PC-9 (cell line): ENCODE data around the gene FIG4. TPM values are rescaled to one million over a fixed set of nuclear protein-coding genes. Genes with fewer than 3 reads are reported as not detected.

Experiments
- BruUV-seq: library from RNA; stranded (reverse); fragments of 400-500 nt; replicated peaks from 2 replicates; lab custom pipeline; 2021; lab: Mats Ljungman, UMichigan
- CTCF ChIA-PET: fragments of 300-600 bp; sonication (Branson Sonifier 250); formaldehyde crosslinking; loops from one replicate; lab custom pipeline; 2022; ENCODE audit warnings: antibody characterized with exemption; lab: Charles Lee
- POLR2A ChIA-PET: fragments of 300-600 bp; sonication (Branson Sonifier 250); formaldehyde crosslinking; loops from one replicate; lab custom pipeline; 2022; ENCODE audit warnings: antibody characterized with exemption; ENCODE audit not compliant: unreplicated experiment; lab: Charles Lee
- DNase-seq, 2 experiments: peaks; one replicate each; pipeline versions ENCODE4 v3.0.0 to v3.0.0-alpha.2; 2015 to 2022; ENCODE audit warnings: mixed read lengths in 1 of 2
- H2AFZ ChIP-seq: fragments of 200-600 bp; sonication (generic); 2 replicates; pipeline ENCODE4 v1.8.1; 2017; ENCODE audit warnings: antibody characterized with exemption
- H3F3A ChIP-seq: fragments of 200-600 bp; sonication (generic); 2 replicates; pipeline ENCODE4 v1.8.1; 2017; ENCODE audit warnings: antibody characterized with exemption, mild to moderate bottlenecking, low read depth; ENCODE audit not compliant: insufficient read depth
- H3K27ac ChIP-seq: fragments of 200-600 bp; sonication (generic); 2 replicates; pipeline ENCODE4 v1.6.1; 2016; ENCODE audit warnings: mixed run types
- H3K27me3 ChIP-seq: fragments of 200-600 bp; sonication (generic); 2 replicates; pipeline ENCODE4 v1.6.1; 2016; ENCODE audit warnings: low read depth, mixed run types; ENCODE audit not compliant: insufficient read depth
- H3K36me3 ChIP-seq: fragments of 200-600 bp; sonication (generic); 2 replicates; pipeline ENCODE4 v1.6.1; 2016; ENCODE audit warnings: low read depth, mixed run types
- H3K4me1 ChIP-seq: fragments of 200-600 bp; sonication (generic); replicated peaks from 2 replicates; pipeline ENCODE4 v1.6.1; 2016; ENCODE audit warnings: mixed run types; ENCODE audit not compliant: insufficient read depth
- H3K4me2 ChIP-seq: fragments of 200-600 bp; sonication (generic); 2 replicates; pipeline ENCODE4 v1.6.1; 2017; ENCODE audit warnings: mixed run types
- H3K4me3 ChIP-seq: fragments of 200-600 bp; sonication (generic); 2 replicates; pipeline ENCODE4 v1.6.1; 2016; ENCODE audit warnings: mixed run types
- H3K79me2 ChIP-seq: fragments of 200-600 bp; sonication (generic); 2 replicates; pipeline ENCODE4 v1.6.1; 2017; ENCODE audit warnings: low read depth, mixed run types
- H3K9me2 ChIP-seq: fragments of 200-600 bp; sonication (generic); 2 replicates; pipeline ENCODE4 v1.8.1; 2017; ENCODE audit warnings: mild to moderate bottlenecking; ENCODE audit not compliant: insufficient read depth
- H3K9me3 ChIP-seq: fragments of 200-600 bp; sonication (generic); 2 replicates; pipeline ENCODE4 v1.8.1; 2016; ENCODE audit warnings: low read depth; ENCODE audit not compliant: insufficient read depth
- H4K20me1 ChIP-seq: fragments of 200-600 bp; sonication (generic); 2 replicates; pipeline ENCODE4 v1.8.1; 2017; ENCODE audit not compliant: insufficient read depth
- CTCF ChIP-seq: fragments of 200-600 bp; sonication (generic); conservative IDR thresholded peaks from 2 replicates; pipeline ENCODE4 v1.6.1; 2017; ENCODE audit warnings: mixed run types, antibody characterized with exemption, mild to moderate bottlenecking, moderate library complexity
- EZH2 ChIP-seq: fragments of 200-600 bp; sonication (generic); IDR thresholded peaks from 2 replicates; pipeline ENCODE4 v1.8.0; 2017; ENCODE audit warnings: antibody characterized with exemption, low read depth
- intact Hi-C: fragments of 100-400 bp; cut with micrococcal nuclease; formaldehyde crosslinking; loops from one replicate; pipeline ENCODE4 v1.10.0; 2022; ENCODE audit not compliant: unreplicated experiment
- total RNA-seq: library from RNA; stranded (reverse); gene quantifications from 2 replicates; pipeline ENCODE4 v1.2.3, GENCODE V29; 2021

Gene FIG4
- total RNA-seq, 1 experiment from 2014 or later, result 16.5 TPM

DNA sequence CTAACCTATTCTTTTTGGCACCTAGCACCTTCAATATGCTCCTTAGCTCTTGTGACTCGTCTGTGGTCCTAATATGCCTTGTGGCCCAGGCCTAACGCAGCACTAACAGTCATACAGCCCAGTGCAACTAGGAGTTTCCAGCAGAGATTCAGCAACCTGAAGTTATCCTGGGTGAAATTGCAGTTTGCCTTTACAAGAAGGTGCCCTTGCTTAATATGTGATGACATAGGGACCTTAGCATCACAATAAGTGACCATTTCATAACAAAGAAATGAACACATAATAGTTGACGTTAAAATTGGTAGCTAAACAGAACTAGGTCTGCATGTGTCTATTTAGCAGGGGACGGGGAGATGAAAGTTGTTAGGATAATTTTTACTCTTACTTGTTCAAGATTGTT is 10.1 kb downstream of the FIG4 start:
- Histone ChIP-seq H3K79me2 (0 out of 2 replicates have a peak, but pooled peaks cover 4% of the 10 kb centered on the region), H3K4me3 (no peak overlapping the region), H4K20me1 (no peaks in the 10 kb centered on the region), H3K4me1 (peaks cover 6% of the 10 kb centered on the region; the same call in 1 of the 2 replicates), H3K4me2 (no peak overlapping the region), H3F3A (no peaks in the 10 kb centered on the region), H2AFZ (no peak overlapping the region), H3K27ac (no peak overlapping the region), H3K9me3 (no peaks in the 10 kb centered on the region), H3K9me2 (no peaks in the 10 kb centered on the region), H3K27me3 (no peaks in the 10 kb centered on the region), H3K36me3 (no peaks in the 10 kb centered on the region)
- intact Hi-C loops, result no loop called here
- ChIA-PET CTCF (interaction anchor here (0.6 to 3.0 kb wide), 2 partner anchors 339 to 690 kb away, joined by 10 to 13 read pairs; no protein-coding TSS in a partner anchor), POLR2A (interaction anchor here (0.7 kb wide), 1 partner anchor 33 kb away, joined by 7 read pairs; no protein-coding TSS in a partner anchor)
- TF ChIP-seq EZH2 (no peak), CTCF (no peak)
- no TSS peak for BruUV-seq
- no peak for DNase-seq

DNA sequence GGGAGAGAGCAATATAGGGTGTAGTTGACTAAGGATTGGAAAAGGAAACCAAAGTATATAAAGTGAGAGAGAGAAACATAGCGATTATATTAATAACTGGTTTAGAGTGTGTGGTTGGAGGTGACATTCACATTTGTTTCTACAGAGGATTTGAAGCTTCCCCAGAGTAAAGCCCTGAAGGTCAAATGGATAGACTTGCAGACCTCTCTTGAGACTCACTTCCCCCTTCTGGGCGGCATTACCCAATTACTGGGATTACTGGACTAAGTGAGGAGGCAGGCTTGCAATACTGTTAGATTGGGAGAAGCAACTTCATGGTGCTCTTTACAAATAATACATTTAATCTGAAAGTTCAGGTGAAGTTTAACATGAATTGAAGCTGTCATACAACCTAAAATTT is 10.7 kb downstream of the FIG4 start:
- no TSS peak for BruUV-seq
- peaks cover 6% of the 10 kb centered on the region; the same call in 1 of the 2 replicates for H3K4me1 ChIP-seq
- H3K9me2 ChIP-seq, result no peaks in the 10 kb centered on the region
- H4K20me1 ChIP-seq, result no peaks in the 10 kb centered on the region
- H3F3A ChIP-seq, result no peaks in the 10 kb centered on the region
- no peak for DNase-seq
- H3K36me3 ChIP-seq, result no peaks in the 10 kb centered on the region
- ChIA-PET CTCF (interaction anchor here (3.0 kb wide), 1 partner anchor 338 kb away, joined by 13 read pairs; no protein-coding TSS in a partner anchor), POLR2A (no interaction called here)
- no peak overlapping the region for H2AFZ ChIP-seq
- no peaks in the 10 kb centered on the region for H3K9me3 ChIP-seq
- no peak overlapping the region for H3K27ac ChIP-seq
- no peak overlapping the region for H3K4me3 ChIP-seq
- H3K79me2 ChIP-seq, result 0 out of 2 replicates have a peak, but pooled peaks cover 4% of the 10 kb centered on the region
- no peak overlapping the region for H3K4me2 ChIP-seq
- no peaks in the 10 kb centered on the region for H3K27me3 ChIP-seq
- TF ChIP-seq EZH2, result no peak
- TF ChIP-seq CTCF, result no peak
- intact Hi-C loops, result no loop called here

DNA sequence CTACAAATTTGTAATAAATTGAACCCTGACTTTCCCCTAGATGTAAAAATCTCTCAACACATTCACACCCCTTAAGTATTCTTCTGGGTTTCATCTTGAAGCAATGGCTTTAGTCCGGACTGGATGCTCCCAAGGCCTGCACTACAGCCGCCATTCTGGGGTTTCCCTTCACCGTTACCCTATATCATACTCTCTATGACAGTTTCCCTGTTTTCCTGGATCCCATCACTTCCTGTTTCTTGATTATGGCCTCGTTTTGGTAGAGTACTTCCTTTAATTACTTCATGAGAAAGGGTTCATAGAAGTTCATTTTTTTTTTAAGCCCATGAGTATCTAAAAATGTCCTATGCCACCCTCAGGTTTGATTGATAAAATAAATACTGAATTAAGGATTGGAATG is 11.7 kb downstream of the FIG4 start:
- Histone ChIP-seq H3K36me3 (no peaks in the 10 kb centered on the region), H3K79me2 (0 out of 2 replicates have a peak, but pooled peaks cover 4% of the 10 kb centered on the region), H3K4me2 (no peak overlapping the region), H3K9me2 (no peaks in the 10 kb centered on the region), H3K27ac (no peak overlapping the region), H4K20me1 (no peaks in the 10 kb centered on the region), H3K9me3 (no peaks in the 10 kb centered on the region), H3F3A (no peaks in the 10 kb centered on the region), H3K27me3 (no peaks in the 10 kb centered on the region), H3K4me1 (peaks cover 6% of the 10 kb centered on the region; the same call in 1 of the 2 replicates), H2AFZ (no peak overlapping the region), H3K4me3 (no peak overlapping the region)
- no TSS peak for BruUV-seq
- no peak for DNase-seq
- POLR2A ChIA-PET, result no interaction called here
- CTCF ChIA-PET, result interaction anchor here (0.6 to 3.0 kb wide), 2 partner anchors 337 to 632 kb away, joined by 12 to 13 read pairs; no protein-coding TSS in a partner anchor
- intact Hi-C loops, result no loop called here
- TF ChIP-seq CTCF, result no peak
- TF ChIP-seq EZH2, result no peak
